Keratinocyte (primary cell): ENCODE measurements around the gene CLDN11. TPM values are rescaled to one million over a fixed set of nuclear protein-coding genes. Genes with fewer than 3 reads are reported as not detected.

ENCODE experiments used
- DNase-seq: peaks from one replicate; pipeline ENCODE4 v3.0.0-alpha.2; 2011; ENCODE audit warnings: low read depth, missing footprints, low spot score
- FAIRE-seq: peaks from 2 replicates; lab custom pipeline; 2011; peaks lifted over from hg19 to GRCh38; lab: Jason Lieb, UNC
- H2AFZ ChIP-seq: 2 replicates; pipeline ENCODE4 v1.6.0; 2012; ENCODE audit warnings: low read length, control low read depth, inconsistent platforms; ENCODE audit not compliant: control insufficient read depth
- H3K27ac ChIP-seq: 2 replicates; pipeline ENCODE4 v1.5.1; 2011; ENCODE audit warnings: low read length; ENCODE audit not compliant: control insufficient read depth, insufficient read depth
- H3K27me3 ChIP-seq: 3 replicates; pipeline ENCODE4 v1.6.0; 2011; ENCODE audit warnings: low read length; ENCODE audit not compliant: control insufficient read depth, insufficient read depth; ENCODE audit errors: extremely low read depth
- H3K36me3 ChIP-seq, 2 experiments: 2 replicates in 1 of 2; 3 replicates in 1 of 2; pipeline ENCODE4 v1.5.1; 2011; ENCODE audit warnings: low read length in 2 of 2, mild to moderate bottlenecking in 1 of 2; ENCODE audit not compliant: control insufficient read depth in 2 of 2, insufficient read depth in 2 of 2; ENCODE audit errors: extremely low read depth in 1 of 2
- H3K4me1 ChIP-seq: 3 replicates; pipeline ENCODE4 v1.5.1; 2011; ENCODE audit warnings: low read length; ENCODE audit not compliant: control insufficient read depth, insufficient read depth; ENCODE audit errors: extremely low read depth
- H3K4me2 ChIP-seq: 3 replicates; pipeline ENCODE4 v1.6.0; 2011; ENCODE audit warnings: low read depth, low read length; ENCODE audit not compliant: control insufficient read depth, insufficient read depth; ENCODE audit errors: extremely low read depth
- H3K4me3 ChIP-seq, 3 experiments: fragments of 200-600 bp in 1 of 3; sonication (generic) in 1 of 3; 2 replicates in 2 of 3; 3 replicates in 1 of 3; pipeline ENCODE4 v1.5.1; 2011 to 2016; ENCODE audit warnings: low read length in 3 of 3, mild to moderate bottlenecking in 3 of 3, control low read depth in 2 of 3, inconsistent platforms in 1 of 3, low read depth in 1 of 3, mixed read lengths in 1 of 3, mixed run types in 1 of 3, moderate library complexity in 1 of 3; ENCODE audit not compliant: control insufficient read depth in 2 of 3, insufficient read depth in 2 of 3; ENCODE audit errors: extremely low read depth in 1 of 3
- H3K79me2 ChIP-seq: 2 replicates; pipeline ENCODE4 v1.6.0; 2012; ENCODE audit warnings: low read length; ENCODE audit not compliant: control insufficient read depth, insufficient read depth
- H3K9ac ChIP-seq: 3 replicates; pipeline ENCODE4 v1.6.0; 2011; ENCODE audit warnings: low read length; ENCODE audit not compliant: control insufficient read depth, insufficient read depth; ENCODE audit errors: extremely low read depth
- H3K9me1 ChIP-seq: 3 replicates; pipeline ENCODE4 v1.6.0; 2011; ENCODE audit warnings: low read length; ENCODE audit not compliant: control insufficient read depth, insufficient read depth; ENCODE audit errors: extremely low read depth
- H3K9me3 ChIP-seq: 2 replicates; pipeline ENCODE4 v1.5.1; 2012; ENCODE audit warnings: low read depth, low read length; ENCODE audit not compliant: control insufficient read depth
- H4K20me1 ChIP-seq: 3 replicates; pipeline ENCODE4 v1.6.0; 2011; ENCODE audit warnings: low read length; ENCODE audit not compliant: control insufficient read depth, insufficient read depth; ENCODE audit errors: extremely low read depth
- CTCF ChIP-seq, 3 experiments: IDR thresholded peaks in 1 of 3; conservative IDR thresholded peaks in 1 of 3; optimal IDR thresholded peaks in 1 of 3; 2 replicates in 2 of 3; 3 replicates in 1 of 3; pipeline versions ENCODE3 to v1.5.1; 2011; ENCODE audit warnings: low read length in 3 of 3, mild to moderate bottlenecking in 3 of 3, moderate library complexity in 2 of 3, control low read depth in 1 of 3, inconsistent platforms in 1 of 3; ENCODE audit not compliant: insufficient read depth in 2 of 3; ENCODE audit errors: extremely low read depth in 1 of 3
- EZH2 ChIP-seq: IDR thresholded peaks from one replicate; pipeline ENCODE4 v1.6.1; 2012; ENCODE audit warnings: inconsistent platforms, mild to moderate bottlenecking, low read length, moderate library complexity
- dilution Hi-C: fragments of 300-500 bp; cut with MboI; formaldehyde crosslinking; loops from one replicate; pipeline ENCODE4 v1.7.0; 2020; ENCODE audit warnings: low sequenced_read_pairs; ENCODE audit not compliant: extremely low pct_ligation_motif_present
- polyA plus RNA-seq, 5 experiments: library from polyadenylated mRNA; depleted of rRNA in 3 of 5; stranded (reverse) in 3 of 5; stranded (forward) in 1 of 5; unstranded in 1 of 5; fragments of >200 nt; gene quantifications; 1 replicate in 1 of 5; 2 replicates in 3 of 5; 3 replicates in 1 of 5; pipeline versions ENCODE4 v1.2.1 to v1.2.3, GENCODE V29; 2011 to 2012; ENCODE audit warnings: missing spikeins in 2 of 5, low read depth in 1 of 5, low replicate concordance in 1 of 5

CLDN11 gene
- polyA plus RNA-seq, 1 donor (not counting 4 experiments of a cell fraction or from before 2014, with no cell fraction given) = 0.12 TPM

DNA sequence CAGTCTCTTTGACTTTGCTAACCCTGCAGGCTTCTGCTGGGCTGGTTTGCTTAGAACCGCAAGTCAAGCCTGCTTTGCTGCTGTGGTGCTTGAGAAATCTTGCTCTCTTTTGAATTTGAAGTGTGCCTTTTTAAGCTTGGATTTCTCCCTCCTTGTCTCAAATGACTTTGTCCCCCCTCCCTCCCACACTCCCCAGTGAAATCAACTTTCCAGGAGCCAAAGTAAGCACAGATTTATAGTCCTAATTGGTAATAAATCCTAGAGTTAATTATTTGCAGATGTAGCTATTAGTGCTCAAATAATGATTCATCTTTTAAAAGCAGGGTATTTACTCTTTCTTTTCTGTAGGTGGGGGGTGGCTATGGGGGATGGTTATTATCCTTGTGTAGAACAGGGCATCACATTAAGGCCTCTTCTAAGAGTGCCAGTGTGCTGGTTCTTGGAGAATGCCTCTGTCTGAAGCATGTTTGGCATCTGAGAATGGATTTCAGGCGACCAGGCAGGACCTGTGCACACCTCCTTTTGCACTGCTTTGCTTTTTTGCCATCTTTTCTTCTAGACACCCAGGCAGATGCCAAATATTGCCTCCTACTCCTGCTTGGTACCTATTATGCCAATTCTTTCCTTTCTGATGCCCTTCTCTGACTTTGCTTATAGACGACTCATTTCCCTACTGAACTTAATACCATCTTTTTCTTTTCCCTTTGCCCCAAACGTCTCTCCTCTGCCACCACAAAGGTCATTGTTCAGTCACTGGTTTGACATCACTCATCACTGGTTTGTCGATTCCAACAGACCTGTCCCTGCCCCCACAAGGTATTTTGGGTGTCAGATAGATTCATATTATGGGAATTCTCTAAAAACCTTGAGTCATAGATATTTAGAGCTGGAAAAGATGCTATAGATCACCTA, 50.7 kb downstream of the CLDN11 start:
- dilution Hi-C loops = no loop called here
- no peaks in the 10 kb centered on the region for H3K9me3 ChIP-seq
- TF ChIP-seq CTCF (optimal IDR thresholded peaks at IDR 0.05 in 1 of 3, IDR thresholded peaks at IDR 0.05 in 1 of 3, conservative IDR thresholded peaks at IDR 0.05 in 1 of 3; ENCODE audit: extremely low read depth in 1 of 3, insufficient read depth in 2 of 3, low read length in 3 of 3) (no peak), EZH2 (no peak)
- no peaks in the 10 kb centered on the region for H3K4me1 ChIP-seq
- H3K9ac ChIP-seq = no peak overlapping the region
- H3K4me3 ChIP-seq = no peak overlapping the region
- H3K79me2 ChIP-seq = no peaks in the 10 kb centered on the region
- no peaks in the 10 kb centered on the region for H3K9me1 ChIP-seq
- FAIRE-seq (no peak), DNase-seq (no peak)
- no peaks in the 10 kb centered on the region for H3K36me3 ChIP-seq
- H4K20me1 ChIP-seq = no peaks in the 10 kb centered on the region
- no peak overlapping the region for H3K4me2 ChIP-seq
- no peak overlapping the region for H3K27ac ChIP-seq
- H3K27me3 ChIP-seq = no peaks in the 10 kb centered on the region
- no peak overlapping the region for H2AFZ ChIP-seq

DNA sequence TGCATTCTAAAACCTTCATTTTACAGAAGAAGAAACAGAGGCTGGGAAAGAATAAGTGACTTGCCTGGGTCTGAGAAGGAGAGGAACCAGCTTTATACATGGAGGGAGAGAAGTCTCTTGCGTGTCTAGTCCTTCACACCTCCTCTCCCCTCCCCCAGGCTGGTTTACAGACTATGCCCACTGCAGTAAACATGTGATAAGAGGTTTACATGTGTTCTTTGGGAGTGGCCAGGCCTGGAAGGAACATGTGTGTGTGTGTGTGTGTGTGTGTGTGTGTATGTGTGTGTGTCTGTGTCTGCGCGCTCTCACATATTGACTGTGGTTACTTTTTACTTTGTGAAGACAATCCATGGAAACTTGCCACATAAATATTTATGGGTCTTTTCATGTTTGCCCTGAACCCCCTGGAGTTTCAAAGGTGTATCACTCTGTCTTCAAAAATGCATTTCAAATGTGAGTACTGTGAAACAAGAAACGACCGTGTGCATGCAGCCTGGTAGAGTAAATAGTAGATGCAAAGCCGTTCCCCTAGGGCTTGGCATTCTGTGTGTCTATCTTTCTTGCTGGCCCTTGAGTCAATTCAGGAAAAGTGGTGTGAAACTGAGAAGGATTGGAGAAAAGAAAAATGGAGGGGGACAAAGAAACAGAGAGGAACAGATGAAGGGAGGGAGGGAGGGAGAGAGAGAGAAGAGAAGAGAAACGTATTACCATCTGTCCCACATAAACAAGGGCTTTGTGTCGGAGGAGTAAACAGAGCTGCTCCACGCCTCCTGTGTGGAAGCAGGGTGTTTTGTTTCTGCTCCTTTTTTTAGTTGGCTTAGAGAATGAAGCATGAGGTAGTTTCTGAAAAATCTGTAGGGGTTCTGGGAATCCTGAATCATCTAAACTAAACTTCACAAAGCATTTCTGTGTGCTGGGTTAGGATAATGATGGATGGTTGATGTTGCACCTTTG, 51.7 kb downstream of the CLDN11 start:
- H3K4me3 ChIP-seq = no peak overlapping the region
- no peaks in the 10 kb centered on the region for H4K20me1 ChIP-seq
- no peaks in the 10 kb centered on the region for H3K27me3 ChIP-seq
- H3K4me1 ChIP-seq = no peaks in the 10 kb centered on the region
- dilution Hi-C loops = no loop called here
- no peaks in the 10 kb centered on the region for H3K36me3 ChIP-seq
- no peaks in the 10 kb centered on the region for H3K9me1 ChIP-seq
- no peaks in the 10 kb centered on the region for H3K9me3 ChIP-seq
- DNase-seq (no peak), FAIRE-seq (no peak)
- no peak overlapping the region for H2AFZ ChIP-seq
- no peaks in the 10 kb centered on the region for H3K79me2 ChIP-seq
- TF ChIP-seq CTCF (optimal IDR thresholded peaks at IDR 0.05 in 1 of 3, IDR thresholded peaks at IDR 0.05 in 1 of 3, conservative IDR thresholded peaks at IDR 0.05 in 1 of 3; ENCODE audit: extremely low read depth in 1 of 3, insufficient read depth in 2 of 3, low read length in 3 of 3) (no peak), EZH2 (no peak)
- H3K4me2 ChIP-seq = no peak overlapping the region
- no peak overlapping the region for H3K9ac ChIP-seq
- H3K27ac ChIP-seq = no peak overlapping the region
